GM23248 (cell line): ENCODE results near the gene NPTX1. TPM values are rescaled to one million over a fixed set of nuclear protein-coding genes. Genes with fewer than 3 reads are reported as not detected.

Experiments used
- DNase-seq: peaks from one replicate; pipeline ENCODE4 v3.0.0-alpha.2; 2015
- H2AFZ ChIP-seq: fragments of 200-600 bp; sonication (generic); 2 replicates; pipeline ENCODE4 v1.6.1; 2016; ENCODE audit warnings: antibody characterized with exemption
- H3F3A ChIP-seq: fragments of 200-600 bp; sonication (generic); 2 replicates; pipeline ENCODE4 v1.6.1; 2016; ENCODE audit warnings: mild to moderate bottlenecking, antibody characterized with exemption, mixed run types; ENCODE audit not compliant: insufficient read depth
- H3K27ac ChIP-seq: fragments of 200-600 bp; sonication (generic); 2 replicates; pipeline ENCODE4 v1.5.1; 2016; ENCODE audit warnings: mild to moderate bottlenecking
- H3K27me3 ChIP-seq: fragments of 200-600 bp; sonication (generic); replicated peaks from 2 replicates; pipeline ENCODE4 v1.6.1; 2016; ENCODE audit warnings: mild to moderate bottlenecking; ENCODE audit not compliant: insufficient read depth
- H3K36me3 ChIP-seq: fragments of 200-600 bp; sonication (generic); 2 replicates; pipeline ENCODE4 v1.6.1; 2016; ENCODE audit warnings: low read depth, mild to moderate bottlenecking
- H3K4me1 ChIP-seq: fragments of 200-600 bp; sonication (generic); 2 replicates; pipeline ENCODE4 v1.6.1; 2016; ENCODE audit warnings: mild to moderate bottlenecking; ENCODE audit not compliant: insufficient read depth
- H3K4me2 ChIP-seq: fragments of 200-600 bp; sonication (generic); one replicate; pipeline ENCODE4 v1.6.1; 2016; ENCODE audit warnings: mild to moderate bottlenecking; ENCODE audit not compliant: unreplicated experiment
- H3K4me3 ChIP-seq: fragments of 200-600 bp; sonication (generic); 2 replicates; pipeline ENCODE4 v1.5.1; 2016; ENCODE audit warnings: mild to moderate bottlenecking
- H3K79me2 ChIP-seq: fragments of 200-600 bp; sonication (generic); 2 replicates; pipeline ENCODE4 v1.6.1; 2016; ENCODE audit warnings: mild to moderate bottlenecking; ENCODE audit not compliant: insufficient read depth
- H3K9ac ChIP-seq: fragments of 200-600 bp; sonication (generic); 2 replicates; pipeline ENCODE4 v1.6.1; 2016; ENCODE audit warnings: mild to moderate bottlenecking
- H3K9me2 ChIP-seq: fragments of 200-600 bp; sonication (generic); 2 replicates; pipeline ENCODE4 v1.6.1; 2016; ENCODE audit warnings: mixed run types, mild to moderate bottlenecking, moderate library complexity; ENCODE audit not compliant: insufficient read depth
- H3K9me3 ChIP-seq: fragments of 200-600 bp; sonication (generic); one replicate; pipeline ENCODE4 v1.6.1; 2017; ENCODE audit warnings: low read depth
- H4K20me1 ChIP-seq: fragments of 200-600 bp; sonication (generic); 2 replicates; pipeline ENCODE4 v1.6.0; 2016; ENCODE audit not compliant: insufficient read depth
- EZH2 ChIP-seq: fragments of 200-600 bp; sonication (generic); IDR thresholded peaks from 2 replicates; pipeline ENCODE4 v1.6.1; 2018; ENCODE audit warnings: antibody characterized with exemption, mild to moderate bottlenecking; ENCODE audit not compliant: insufficient read depth, poor library complexity, severe bottlenecking
- EZH2phosphoT487 ChIP-seq: fragments of 200-600 bp; sonication (generic); IDR thresholded peaks from 2 replicates; pipeline ENCODE4 v1.6.1; 2018; ENCODE audit warnings: antibody characterized with exemption, moderate library complexity, mild to moderate bottlenecking, low read depth; ENCODE audit not compliant: insufficient read depth
- WGBS, 2 experiments: methylation state at CpG; one replicate each; pipeline ENCODE4 v1.1.6; 2015 to 2017; ENCODE audit warnings: low lambda C conversion rate in 2 of 2, low coverage in 1 of 2; ENCODE audit errors: missing lambda C conversion rate in 2 of 2; 5-methylcytosine and 5-hydroxymethylcytosine counted together
- in situ Hi-C: fragments of 300-500 bp; cut with MboI; formaldehyde crosslinking; loops from 2 replicates; pipeline ENCODE4 v1.15.0; 2020
- polyA plus RNA-seq: library from polyadenylated mRNA; unstranded; fragments of >200 nt; fragmentation: Nextera tagmentation; extraction: Ambion mirVana; gene quantifications from 2 replicates; pipeline ENCODE4 v1.2.1, GENCODE V29; 2016
- total RNA-seq: library from RNA; depleted of rRNA; stranded (reverse); fragments of >200 nt; shearing (Covaris generic); gene quantifications from 2 replicates; pipeline ENCODE4 v1.2.3, GENCODE V29; 2014; rRNA removed

Gene NPTX1, protein sequence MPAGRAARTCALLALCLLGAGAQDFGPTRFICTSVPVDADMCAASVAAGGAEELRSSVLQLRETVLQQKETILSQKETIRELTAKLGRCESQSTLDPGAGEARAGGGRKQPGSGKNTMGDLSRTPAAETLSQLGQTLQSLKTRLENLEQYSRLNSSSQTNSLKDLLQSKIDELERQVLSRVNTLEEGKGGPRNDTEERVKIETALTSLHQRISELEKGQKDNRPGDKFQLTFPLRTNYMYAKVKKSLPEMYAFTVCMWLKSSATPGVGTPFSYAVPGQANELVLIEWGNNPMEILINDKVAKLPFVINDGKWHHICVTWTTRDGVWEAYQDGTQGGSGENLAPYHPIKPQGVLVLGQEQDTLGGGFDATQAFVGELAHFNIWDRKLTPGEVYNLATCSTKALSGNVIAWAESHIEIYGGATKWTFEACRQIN
- total RNA-seq: 0.25 and 1.1 TPM in 2 replicates
- 0.39 and 0.43 TPM in 2 replicates for polyA plus RNA-seq

GRCh38 chr17:80475910-80476876 is at the start of gene NPTX1:
NPTX1 (minus strand) TSS chr17:80476607; CDS start chr17:80476446, 161 bp downstream.
- in situ Hi-C loops: no loop called here
- no peaks in the 10 kb centered on the region for H3K36me3 ChIP-seq
- H3F3A ChIP-seq: no peaks in the 10 kb centered on the region
- H2AFZ ChIP-seq: no peak within 1 kb of the TSS
- WGBS, 2 experiments: 2% methylated on average over 79 to 83 of the region's 136 CpGs
- no peak within 1 kb of the TSS for H3K9ac ChIP-seq
- H3K79me2 ChIP-seq: no peaks in the 10 kb centered on the region
- no peak within 1 kb of the TSS for H3K27ac ChIP-seq
- H3K9me3 ChIP-seq: no peaks in the 10 kb centered on the region
- 0 out of 2 replicates have a peak, but pooled peaks cover 7% of the 10 kb centered on the region for H3K4me1 ChIP-seq
- peak; percentile 60 for DNase-seq
- H4K20me1 ChIP-seq: no peaks in the 10 kb centered on the region
- peak; percentile 53; the same call in 1 of the 2 replicates for TF ChIP-seq EZH2phosphoT487
- no peak for TF ChIP-seq EZH2
- peak within 1 kb of the TSS; percentile 48; the same call in 1 of the 2 replicates for H3K4me3 ChIP-seq
- peaks cover 75% of the 10 kb centered on the region for H3K27me3 ChIP-seq
- H3K9me2 ChIP-seq: no peaks in the 10 kb centered on the region
- H3K4me2 ChIP-seq: no peak within 1 kb of the TSS

DNA sequence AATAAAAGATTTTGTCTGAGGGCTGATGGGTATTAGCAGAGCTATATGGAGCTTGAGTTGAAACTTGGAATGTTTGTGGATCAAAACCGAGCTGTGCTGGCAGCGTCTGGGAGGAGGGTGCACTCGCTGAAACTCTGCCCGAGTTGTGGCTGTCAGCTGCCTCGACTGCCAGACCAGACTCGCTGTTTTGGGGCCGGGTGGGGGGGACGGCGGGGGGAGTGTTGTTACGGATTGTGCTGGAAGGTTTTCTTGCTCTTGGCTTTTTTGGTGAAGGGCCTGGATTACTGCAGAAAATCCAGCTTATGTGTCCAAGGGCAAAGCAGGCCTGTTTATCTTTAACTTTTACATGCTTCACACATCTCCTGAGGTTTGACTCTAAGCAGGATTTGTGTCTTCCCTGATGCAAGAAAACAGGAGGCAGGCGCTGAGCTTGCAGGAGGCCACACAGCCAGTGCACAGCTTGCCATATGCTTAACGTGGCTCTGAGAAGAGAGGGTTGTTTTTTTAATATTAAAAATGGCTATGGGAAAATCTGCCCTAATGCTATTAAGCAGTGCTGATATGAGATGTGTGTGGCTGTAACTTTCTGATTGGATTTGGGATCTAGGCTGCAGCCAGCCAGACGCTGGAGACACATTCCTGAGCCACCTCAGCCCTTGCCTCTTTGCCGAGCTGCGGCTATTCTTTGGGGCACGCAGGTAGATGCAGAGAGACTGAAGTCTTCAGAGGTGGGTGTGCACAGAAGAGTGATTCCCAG is 47.7 kb upstream of the NPTX1 start:
- H2AFZ ChIP-seq: no peak overlapping the region
- 21 to 23% methylated on average over 16 of the region's 16 CpGs for WGBS, 2 experiments
- H3K9me2 ChIP-seq: no peaks in the 10 kb centered on the region
- no peak overlapping the region for H3K4me2 ChIP-seq
- H3K4me1 ChIP-seq: peaks cover 9% of the 10 kb centered on the region
- no peak overlapping the region for H3K4me3 ChIP-seq
- H3K9me3 ChIP-seq: no peaks in the 10 kb centered on the region
- H3K27me3 ChIP-seq: peaks cover 5% of the 10 kb centered on the region; the same call in 1 of the 2 replicates
- H3K36me3 ChIP-seq: no peaks in the 10 kb centered on the region
- no peaks in the 10 kb centered on the region for H3F3A ChIP-seq
- no peaks in the 10 kb centered on the region for H3K79me2 ChIP-seq
- in situ Hi-C loops: no loop called here
- H4K20me1 ChIP-seq: no peaks in the 10 kb centered on the region
- TF ChIP-seq EZH2phosphoT487 (no peak), EZH2 (no peak)
- no peak overlapping the region for H3K27ac ChIP-seq
- no peak for DNase-seq
- H3K9ac ChIP-seq: no peak overlapping the region

- no peak for DNase-seq
- in situ Hi-C loops: no loop called here
- Histone ChIP-seq H3K79me2 (no peaks in the 10 kb centered on the region), H4K20me1 (no peaks in the 10 kb centered on the region), H2AFZ (no peak overlapping the region), H3K27ac (no peak overlapping the region), H3K9me2 (no peaks in the 10 kb centered on the region), H3K36me3 (no peaks in the 10 kb centered on the region), H3K4me2 (no peak overlapping the region), H3K9me3 (no peaks in the 10 kb centered on the region), H3K4me1 (peaks cover 9% of the 10 kb centered on the region), H3K9ac (no peak overlapping the region), H3F3A (no peaks in the 10 kb centered on the region), H3K4me3 (no peak overlapping the region), H3K27me3 (peaks cover 5% of the 10 kb centered on the region; the same call in 1 of the 2 replicates)
- WGBS, 2 experiments: 60 to 65% methylated on average over 12 of the region's 12 CpGs
- no peak for TF ChIP-seq EZH2phosphoT487
- no peak for TF ChIP-seq EZH2
Observed at GRCh38 chr17:80523054-80523744, 46.8 kb upstream of the NPTX1 start.
